B cell (primary cell): ENCODE data around the gene PAIP2.

Experiments used
- EZH2 ChIP-seq: IDR thresholded peaks from 2 replicates; pipeline ENCODE4 v1.6.1; 2012; ENCODE audit warnings: borderline replicate concordance, low read depth, mild to moderate bottlenecking, moderate library complexity, low read length; ENCODE audit not compliant: insufficient read depth, poor library complexity, severe bottlenecking
- TF ChIP-seq, protein P1 (sequence below): fragments of 200-600 bp; IDR thresholded peaks from one replicate; pipeline ENCODE4 v1.8.0; 2022; ENCODE audit warnings: antibody characterized with exemption, mild to moderate bottlenecking

DNA sequence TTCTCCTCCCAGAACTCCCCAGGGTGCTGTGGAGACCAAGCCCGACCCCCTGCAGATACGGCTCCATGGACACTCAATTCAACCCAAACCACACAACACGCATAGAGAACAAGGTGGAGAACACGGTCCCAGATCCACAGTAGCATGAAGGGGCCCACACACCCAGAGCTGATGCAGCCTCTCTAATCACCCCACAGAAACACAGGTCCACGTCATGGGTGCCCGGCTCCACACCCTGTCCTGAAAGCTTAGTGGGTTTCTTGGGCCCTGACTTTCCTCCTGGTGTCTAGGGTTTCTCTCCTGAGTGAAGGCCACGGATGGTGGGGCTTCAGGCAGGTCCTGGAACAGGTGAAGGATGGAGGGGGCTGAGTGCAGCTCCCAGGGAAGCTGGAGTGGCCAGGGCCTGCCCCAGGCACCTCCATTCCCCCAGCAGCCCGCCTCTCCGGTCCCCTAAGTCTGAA is 43.0 kb downstream of the PAIP2 start:
- TF ChIP-seq, protein P1, sequence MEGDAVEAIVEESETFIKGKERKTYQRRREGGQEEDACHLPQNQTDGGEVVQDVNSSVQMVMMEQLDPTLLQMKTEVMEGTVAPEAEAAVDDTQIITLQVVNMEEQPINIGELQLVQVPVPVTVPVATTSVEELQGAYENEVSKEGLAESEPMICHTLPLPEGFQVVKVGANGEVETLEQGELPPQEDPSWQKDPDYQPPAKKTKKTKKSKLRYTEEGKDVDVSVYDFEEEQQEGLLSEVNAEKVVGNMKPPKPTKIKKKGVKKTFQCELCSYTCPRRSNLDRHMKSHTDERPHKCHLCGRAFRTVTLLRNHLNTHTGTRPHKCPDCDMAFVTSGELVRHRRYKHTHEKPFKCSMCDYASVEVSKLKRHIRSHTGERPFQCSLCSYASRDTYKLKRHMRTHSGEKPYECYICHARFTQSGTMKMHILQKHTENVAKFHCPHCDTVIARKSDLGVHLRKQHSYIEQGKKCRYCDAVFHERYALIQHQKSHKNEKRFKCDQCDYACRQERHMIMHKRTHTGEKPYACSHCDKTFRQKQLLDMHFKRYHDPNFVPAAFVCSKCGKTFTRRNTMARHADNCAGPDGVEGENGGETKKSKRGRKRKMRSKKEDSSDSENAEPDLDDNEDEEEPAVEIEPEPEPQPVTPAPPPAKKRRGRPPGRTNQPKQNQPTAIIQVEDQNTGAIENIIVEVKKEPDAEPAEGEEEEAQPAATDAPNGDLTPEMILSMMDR, result no peak
- no peak for TF ChIP-seq EZH2
